WTC11 (cell line): ENCODE measurements around the gene KDM2B. TPM values are rescaled to one million over a fixed set of nuclear protein-coding genes. Genes with fewer than 3 reads are reported as not detected.

Experiments used
- ATAC-seq: fragments of 200-7000 bp; cut with Tn5 transposase; 2 replicates; pipeline ENCODE4 v1.10.0; 2021; ENCODE audit warnings: mild to moderate bottlenecking, moderate library complexity
- CTCF ChIA-PET: fragments of 300-600 bp; sonication (Branson Sonifier 250); formaldehyde crosslinking; loops from one replicate; lab custom pipeline; 2021; ENCODE audit warnings: antibody characterized with exemption; lab: Charles Lee
- POLR2A ChIA-PET: fragments of 350-600 bp; sonication (Branson Sonifier 250); formaldehyde crosslinking; loops from one replicate; lab custom pipeline; 2021; ENCODE audit warnings: antibody characterized with exemption; lab: Charles Lee
- DNase-seq: peaks from one replicate; pipeline ENCODE4 v3.0.0; 2021; ENCODE audit warnings: low spot score
- H3K27ac Mint-ChIP-seq: 2 replicates; pipeline ENCODE4 v1.8.0; 2021; ENCODE audit warnings: mixed read lengths
- H3K27me3 Mint-ChIP-seq: 2 replicates; pipeline ENCODE4 v1.8.0; 2021; ENCODE audit warnings: low read depth, mild to moderate bottlenecking, moderate library complexity, mixed read lengths
- H3K36me3 Mint-ChIP-seq: 2 replicates; pipeline ENCODE4 v1.8.0; 2021; ENCODE audit warnings: mixed read lengths
- H3K4me1 Mint-ChIP-seq: 2 replicates; pipeline ENCODE4 v1.8.0; 2022; ENCODE audit warnings: mixed read lengths
- H3K4me3 Mint-ChIP-seq: 2 replicates; pipeline ENCODE4 v1.8.0; 2021; ENCODE audit warnings: mild to moderate bottlenecking, moderate library complexity, mixed read lengths
- H3K9me3 Mint-ChIP-seq: 2 replicates; pipeline ENCODE4 v1.8.0; 2021; ENCODE audit warnings: mixed read lengths
- EMX1 ChIP-seq: fragments of 250-450 bp; sonication (Bioruptor Pico); IDR thresholded peaks from 2 replicates; pipeline ENCODE4 v1.8.0; 2021; ENCODE audit warnings: mild to moderate bottlenecking
- HMGA2 ChIP-seq: fragments of 250-450 bp; sonication (Bioruptor Pico); IDR thresholded peaks from 2 replicates; pipeline ENCODE4 v1.4.0; 2021; ENCODE audit warnings: mild to moderate bottlenecking, moderate library complexity
- JUN ChIP-seq: sonication (generic); formaldehyde crosslinking; IDR thresholded peaks from 2 replicates; pipeline ENCODE4 v1.8.0; 2023; ENCODE audit warnings: mild to moderate bottlenecking, missing genetic modification reagents
- NFATC4 ChIP-seq: fragments of 250-450 bp; sonication (Bioruptor Pico); IDR thresholded peaks from 2 replicates; pipeline ENCODE4 v1.9.0; 2021; ENCODE audit warnings: mild to moderate bottlenecking
- RORB ChIP-seq: fragments of 250-450 bp; sonication (Bioruptor Pico); IDR thresholded peaks from 2 replicates; pipeline ENCODE4 v1.9.0; 2021; ENCODE audit warnings: mild to moderate bottlenecking
- SP1 ChIP-seq: sonication (generic); formaldehyde crosslinking; conservative IDR thresholded peaks from 2 replicates; pipeline ENCODE4 v1.8.1; 2022; ENCODE audit warnings: missing genetic modification reagents
- ZBTB21 ChIP-seq: sonication (generic); formaldehyde crosslinking; IDR thresholded peaks from 2 replicates; pipeline ENCODE4 v1.8.1; 2023; ENCODE audit warnings: mild to moderate bottlenecking, missing genetic modification reagents, borderline replicate concordance
- ZNF317 ChIP-seq: sonication (generic); formaldehyde crosslinking; IDR thresholded peaks from 2 replicates; pipeline ENCODE4 v1.8.1; 2023; ENCODE audit warnings: low read depth, mild to moderate bottlenecking, moderate library complexity, missing genetic modification reagents, borderline replicate concordance
- total RNA-seq: library from RNA; stranded (reverse); gene quantifications from 3 replicates; pipeline ENCODE4 v1.2.3, GENCODE V29; 2021
- TF ChIP-seq, protein P1 (sequence below): fragments of 200-600 bp; IDR thresholded peaks from 2 replicates; pipeline ENCODE4 v1.8.0; 2022; ENCODE audit warnings: antibody characterized with exemption
- TF ChIP-seq, protein P2 (sequence below): sonication (generic); formaldehyde crosslinking; IDR thresholded peaks from 2 replicates; pipeline ENCODE4 v1.8.0; 2022; ENCODE audit warnings: missing genetic modification reagents
- TF ChIP-seq, protein P3 (sequence below): sonication (generic); formaldehyde crosslinking; IDR thresholded peaks from 2 replicates; pipeline ENCODE4 v1.8.0; 2022; ENCODE audit warnings: mild to moderate bottlenecking, missing genetic modification reagents
- TF ChIP-seq, protein P4 (sequence below): sonication (generic); formaldehyde crosslinking; IDR thresholded peaks from 2 replicates; pipeline ENCODE4 v1.8.0; 2023; ENCODE audit warnings: mild to moderate bottlenecking, missing genetic modification reagents

Gene KDM2B
- total RNA-seq, 1 experiment from 2014 or later = 147 TPM

DNA sequence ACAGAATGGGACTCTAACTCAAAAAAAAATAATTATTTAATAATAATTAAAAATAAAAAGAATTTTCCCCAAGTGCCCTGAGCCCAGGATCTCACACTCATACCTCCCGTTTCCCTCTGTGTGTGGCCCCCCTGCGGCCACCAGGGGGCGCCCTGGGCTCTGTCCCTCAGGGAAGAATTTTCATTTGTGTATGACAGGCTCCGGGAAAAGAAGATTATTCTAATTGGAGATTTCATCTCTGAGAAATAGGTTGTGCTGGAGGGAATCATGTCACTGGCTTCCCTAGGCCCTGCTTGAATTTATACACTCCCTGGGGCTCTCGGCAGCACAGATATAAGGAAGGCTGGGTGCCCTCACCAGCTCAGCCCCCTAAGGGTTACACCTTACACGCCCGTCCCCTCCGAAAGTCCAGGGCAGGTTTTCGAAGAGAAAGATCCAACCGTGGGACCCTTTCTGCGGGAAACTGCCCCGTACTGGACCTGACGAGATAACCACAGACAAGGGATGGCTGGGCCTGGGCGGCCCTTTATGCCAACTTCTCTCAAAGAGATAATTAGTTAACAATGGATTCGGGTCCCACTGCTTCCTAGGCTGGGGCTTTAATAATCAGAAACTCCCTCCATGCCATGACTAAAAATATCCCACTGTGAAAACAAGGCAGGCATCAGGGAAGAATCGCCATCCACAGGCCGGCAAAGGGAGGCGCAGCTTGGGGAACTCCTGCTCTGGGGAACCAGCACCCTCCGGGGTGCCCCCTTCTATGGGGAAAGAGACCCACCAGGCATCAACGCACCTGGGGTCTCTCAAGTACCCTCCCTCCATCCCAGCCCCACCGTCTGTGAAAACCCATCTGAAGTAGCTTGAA, 80.7 kb downstream of the KDM2B start:
- no peak overlapping the region for H3K4me3 Mint-ChIP-seq
- peak overlapping the region; percentile 85 for H3K27ac Mint-ChIP-seq
- H3K36me3 Mint-ChIP-seq = peaks cover 20% of the 10 kb centered on the region
- DNase-seq (peak; percentile 79), ATAC-seq (peak; percentile 77)
- ChIA-PET POLR2A (no interaction called here), CTCF (interaction anchor here (0.5 to 3.5 kb wide), 22 partner anchors 10 to 1978 kb away, joined by 3 to 18 read pairs (median 5); partner anchors contain the start of gene ORAI1)
- no peaks in the 10 kb centered on the region for H3K27me3 Mint-ChIP-seq
- H3K9me3 Mint-ChIP-seq = no peaks in the 10 kb centered on the region
- TF ChIP-seq EMX1 (CRISPR knock-in tag) (no peak), SP1 (CRISPR knock-in tag) (no peak), HMGA2 (CRISPR knock-in tag) (peak; percentile 51)
- TF ChIP-seq, protein P1, sequence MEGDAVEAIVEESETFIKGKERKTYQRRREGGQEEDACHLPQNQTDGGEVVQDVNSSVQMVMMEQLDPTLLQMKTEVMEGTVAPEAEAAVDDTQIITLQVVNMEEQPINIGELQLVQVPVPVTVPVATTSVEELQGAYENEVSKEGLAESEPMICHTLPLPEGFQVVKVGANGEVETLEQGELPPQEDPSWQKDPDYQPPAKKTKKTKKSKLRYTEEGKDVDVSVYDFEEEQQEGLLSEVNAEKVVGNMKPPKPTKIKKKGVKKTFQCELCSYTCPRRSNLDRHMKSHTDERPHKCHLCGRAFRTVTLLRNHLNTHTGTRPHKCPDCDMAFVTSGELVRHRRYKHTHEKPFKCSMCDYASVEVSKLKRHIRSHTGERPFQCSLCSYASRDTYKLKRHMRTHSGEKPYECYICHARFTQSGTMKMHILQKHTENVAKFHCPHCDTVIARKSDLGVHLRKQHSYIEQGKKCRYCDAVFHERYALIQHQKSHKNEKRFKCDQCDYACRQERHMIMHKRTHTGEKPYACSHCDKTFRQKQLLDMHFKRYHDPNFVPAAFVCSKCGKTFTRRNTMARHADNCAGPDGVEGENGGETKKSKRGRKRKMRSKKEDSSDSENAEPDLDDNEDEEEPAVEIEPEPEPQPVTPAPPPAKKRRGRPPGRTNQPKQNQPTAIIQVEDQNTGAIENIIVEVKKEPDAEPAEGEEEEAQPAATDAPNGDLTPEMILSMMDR = peak; percentile 96
- TF ChIP-seq, protein P2, sequence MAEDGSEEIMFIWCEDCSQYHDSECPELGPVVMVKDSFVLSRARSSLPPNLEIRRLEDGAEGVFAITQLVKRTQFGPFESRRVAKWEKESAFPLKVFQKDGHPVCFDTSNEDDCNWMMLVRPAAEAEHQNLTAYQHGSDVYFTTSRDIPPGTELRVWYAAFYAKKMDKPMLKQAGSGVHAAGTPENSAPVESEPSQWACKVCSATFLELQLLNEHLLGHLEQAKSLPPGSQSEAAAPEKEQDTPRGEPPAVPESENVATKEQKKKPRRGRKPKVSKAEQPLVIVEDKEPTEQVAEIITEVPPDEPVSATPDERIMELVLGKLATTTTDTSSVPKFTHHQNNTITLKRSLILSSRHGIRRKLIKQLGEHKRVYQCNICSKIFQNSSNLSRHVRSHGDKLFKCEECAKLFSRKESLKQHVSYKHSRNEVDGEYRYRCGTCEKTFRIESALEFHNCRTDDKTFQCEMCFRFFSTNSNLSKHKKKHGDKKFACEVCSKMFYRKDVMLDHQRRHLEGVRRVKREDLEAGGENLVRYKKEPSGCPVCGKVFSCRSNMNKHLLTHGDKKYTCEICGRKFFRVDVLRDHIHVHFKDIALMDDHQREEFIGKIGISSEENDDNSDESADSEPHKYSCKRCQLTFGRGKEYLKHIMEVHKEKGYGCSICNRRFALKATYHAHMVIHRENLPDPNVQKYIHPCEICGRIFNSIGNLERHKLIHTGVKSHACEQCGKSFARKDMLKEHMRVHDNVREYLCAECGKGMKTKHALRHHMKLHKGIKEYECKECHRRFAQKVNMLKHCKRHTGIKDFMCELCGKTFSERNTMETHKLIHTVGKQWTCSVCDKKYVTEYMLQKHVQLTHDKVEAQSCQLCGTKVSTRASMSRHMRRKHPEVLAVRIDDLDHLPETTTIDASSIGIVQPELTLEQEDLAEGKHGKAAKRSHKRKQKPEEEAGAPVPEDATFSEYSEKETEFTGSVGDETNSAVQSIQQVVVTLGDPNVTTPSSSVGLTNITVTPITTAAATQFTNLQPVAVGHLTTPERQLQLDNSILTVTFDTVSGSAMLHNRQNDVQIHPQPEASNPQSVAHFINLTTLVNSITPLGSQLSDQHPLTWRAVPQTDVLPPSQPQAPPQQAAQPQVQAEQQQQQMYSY (CRISPR knock-in tag) = peak; percentile 94
- TF ChIP-seq, protein P3, sequence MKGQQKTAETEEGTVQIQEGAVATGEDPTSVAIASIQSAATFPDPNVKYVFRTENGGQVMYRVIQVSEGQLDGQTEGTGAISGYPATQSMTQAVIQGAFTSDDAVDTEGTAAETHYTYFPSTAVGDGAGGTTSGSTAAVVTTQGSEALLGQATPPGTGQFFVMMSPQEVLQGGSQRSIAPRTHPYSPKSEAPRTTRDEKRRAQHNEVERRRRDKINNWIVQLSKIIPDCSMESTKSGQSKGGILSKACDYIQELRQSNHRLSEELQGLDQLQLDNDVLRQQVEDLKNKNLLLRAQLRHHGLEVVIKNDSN (CRISPR knock-in tag) = no peak
- peaks cover 8% of the 10 kb centered on the region for H3K4me1 Mint-ChIP-seq

DNA sequence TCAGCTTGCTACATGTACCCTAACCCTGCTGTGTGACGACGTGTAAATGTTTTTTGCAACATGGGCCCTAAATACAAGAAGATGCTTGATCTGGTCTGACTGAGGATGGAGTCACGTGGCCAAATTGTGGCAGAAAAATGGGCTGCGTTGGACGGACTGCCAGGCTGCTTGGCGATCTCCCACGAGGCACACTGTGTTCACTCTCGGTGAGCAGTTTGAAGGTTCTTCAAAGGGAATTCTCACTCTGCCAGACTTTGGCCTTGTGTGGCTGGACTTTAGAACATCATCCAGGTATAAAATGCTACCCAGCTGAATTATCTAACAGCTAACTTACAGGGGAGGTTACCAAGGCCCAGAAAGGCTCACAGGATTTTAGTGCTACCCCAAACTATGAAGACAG, 85.1 kb downstream of the KDM2B start:
- Mint-ChIP-seq H3K27ac (peak overlapping the region; percentile 91; the same call in 1 of the 2 replicates), H3K4me3 (no peak overlapping the region), H3K4me1 (peaks cover 21% of the 10 kb centered on the region), H3K36me3 (peaks cover 24% of the 10 kb centered on the region), H3K27me3 (no peaks in the 10 kb centered on the region), H3K9me3 (no peaks in the 10 kb centered on the region)
- no peak for TF ChIP-seq JUN
- TF ChIP-seq RORB (CRISPR knock-in tag) = no peak
- TF ChIP-seq NFATC4 (CRISPR knock-in tag) = no peak
- TF ChIP-seq, protein P3 (CRISPR knock-in tag) = no peak
- TF ChIP-seq, protein P4, sequence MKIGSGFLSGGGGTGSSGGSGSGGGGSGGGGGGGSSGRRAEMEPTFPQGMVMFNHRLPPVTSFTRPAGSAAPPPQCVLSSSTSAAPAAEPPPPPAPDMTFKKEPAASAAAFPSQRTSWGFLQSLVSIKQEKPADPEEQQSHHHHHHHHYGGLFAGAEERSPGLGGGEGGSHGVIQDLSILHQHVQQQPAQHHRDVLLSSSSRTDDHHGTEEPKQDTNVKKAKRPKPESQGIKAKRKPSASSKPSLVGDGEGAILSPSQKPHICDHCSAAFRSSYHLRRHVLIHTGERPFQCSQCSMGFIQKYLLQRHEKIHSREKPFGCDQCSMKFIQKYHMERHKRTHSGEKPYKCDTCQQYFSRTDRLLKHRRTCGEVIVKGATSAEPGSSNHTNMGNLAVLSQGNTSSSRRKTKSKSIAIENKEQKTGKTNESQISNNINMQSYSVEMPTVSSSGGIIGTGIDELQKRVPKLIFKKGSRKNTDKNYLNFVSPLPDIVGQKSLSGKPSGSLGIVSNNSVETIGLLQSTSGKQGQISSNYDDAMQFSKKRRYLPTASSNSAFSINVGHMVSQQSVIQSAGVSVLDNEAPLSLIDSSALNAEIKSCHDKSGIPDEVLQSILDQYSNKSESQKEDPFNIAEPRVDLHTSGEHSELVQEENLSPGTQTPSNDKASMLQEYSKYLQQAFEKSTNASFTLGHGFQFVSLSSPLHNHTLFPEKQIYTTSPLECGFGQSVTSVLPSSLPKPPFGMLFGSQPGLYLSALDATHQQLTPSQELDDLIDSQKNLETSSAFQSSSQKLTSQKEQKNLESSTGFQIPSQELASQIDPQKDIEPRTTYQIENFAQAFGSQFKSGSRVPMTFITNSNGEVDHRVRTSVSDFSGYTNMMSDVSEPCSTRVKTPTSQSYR (CRISPR knock-in tag) = no peak
- TF ChIP-seq ZNF317 (CRISPR knock-in tag) = no peak
- TF ChIP-seq ZBTB21 (CRISPR knock-in tag) = no peak
- CTCF ChIA-PET = interaction anchor here (0.6 to 3.2 kb wide), 3 partner anchors 9 to 298 kb away, joined by 3 to 13 read pairs (median 4); no protein-coding TSS in a partner anchor
- POLR2A ChIA-PET = interaction anchor here (0.6 kb wide), 2 partner anchors 174 to 1471 kb away, joined by 4 read pairs; partner anchors contain the start of genes ABCB9 and MORN3
- no peak for ATAC-seq
- DNase-seq = no peak
